Measurements from ENCODE around the gene PUSL1.
A peak's percentile ranks its signal among the peaks of the same experiment; 100 is the strongest.

Gene PUSL1

DNA sequence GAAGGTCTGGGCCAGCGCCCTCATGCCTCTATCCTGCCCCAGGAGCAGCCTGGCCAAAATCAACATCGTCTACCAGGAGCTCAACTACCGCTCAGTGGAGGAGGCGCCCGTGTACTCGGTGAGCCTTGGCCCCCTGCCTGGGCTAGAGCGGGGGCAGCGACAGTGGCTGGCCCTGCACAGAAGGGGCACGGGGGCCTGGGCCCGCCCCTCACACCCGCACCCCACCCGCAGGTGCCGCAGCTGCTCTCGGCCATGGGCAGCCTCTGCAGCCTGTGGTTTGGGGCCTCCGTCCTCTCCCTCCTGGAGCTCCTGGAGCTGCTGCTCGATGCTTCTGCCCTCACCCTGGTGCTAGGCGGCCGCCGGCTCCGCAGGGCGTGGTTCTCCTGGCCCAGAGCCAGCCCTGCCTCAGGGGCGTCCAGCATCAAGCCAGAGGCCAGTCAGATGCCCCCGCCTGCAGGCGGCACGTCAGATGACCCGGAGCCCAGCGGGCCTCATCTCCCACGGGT lies 17.3 kb upstream of the PUSL1 start:
- no peak overlapping the region for H3K4me3 ChIP-seq (ENCODE audit: low read depth, low read length)
- peaks cover 0 to 28% of the 10 kb centered on the region in 2 experiments; a peak in 1 of 3 replicates for H3K36me3 ChIP-seq (ENCODE audit: control insufficient read depth in 2 of 2, insufficient read depth in 1 of 2, low read length in 2 of 2)
- no peaks in the 10 kb centered on the region for H3K9me3 ChIP-seq (ENCODE audit: control insufficient read depth, insufficient read depth, low read depth, low read length)
- CTCF ChIA-PET, result interaction anchor here (0.5 to 4.3 kb wide), 23 partner anchors 9 to 412 kb away, joined by 3 to 76 read pairs (median 4); no protein-coding TSS in a partner anchor
- H3K27ac ChIP-seq (ENCODE audit: extremely low read depth, low read depth, low read length), result no peak overlapping the region
- H3K4me1 ChIP-seq (ENCODE audit: control insufficient read depth, insufficient read depth, low read length), result no peaks in the 10 kb centered on the region
- POLR2A ChIA-PET, result interaction anchor here (0.8 to 2.8 kb wide), 6 partner anchors 9 to 307 kb away, joined by 3 to 12 read pairs (median 4); partner anchors contain the start of gene UBE2J2
- no peak for TF ChIP-seq HOXA7 (CRISPR knock-in tag; IDR thresholded peaks at IDR 0.05; ENCODE audit: borderline replicate concordance)
- TF ChIP-seq, protein P1, sequence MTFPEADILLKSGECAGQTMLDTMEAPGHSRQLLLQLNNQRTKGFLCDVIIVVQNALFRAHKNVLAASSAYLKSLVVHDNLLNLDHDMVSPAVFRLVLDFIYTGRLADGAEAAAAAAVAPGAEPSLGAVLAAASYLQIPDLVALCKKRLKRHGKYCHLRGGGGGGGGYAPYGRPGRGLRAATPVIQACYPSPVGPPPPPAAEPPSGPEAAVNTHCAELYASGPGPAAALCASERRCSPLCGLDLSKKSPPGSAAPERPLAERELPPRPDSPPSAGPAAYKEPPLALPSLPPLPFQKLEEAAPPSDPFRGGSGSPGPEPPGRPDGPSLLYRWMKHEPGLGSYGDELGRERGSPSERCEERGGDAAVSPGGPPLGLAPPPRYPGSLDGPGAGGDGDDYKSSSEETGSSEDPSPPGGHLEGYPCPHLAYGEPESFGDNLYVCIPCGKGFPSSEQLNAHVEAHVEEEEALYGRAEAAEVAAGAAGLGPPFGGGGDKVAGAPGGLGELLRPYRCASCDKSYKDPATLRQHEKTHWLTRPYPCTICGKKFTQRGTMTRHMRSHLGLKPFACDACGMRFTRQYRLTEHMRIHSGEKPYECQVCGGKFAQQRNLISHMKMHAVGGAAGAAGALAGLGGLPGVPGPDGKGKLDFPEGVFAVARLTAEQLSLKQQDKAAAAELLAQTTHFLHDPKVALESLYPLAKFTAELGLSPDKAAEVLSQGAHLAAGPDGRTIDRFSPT (tag by site-specific recombination; IDR thresholded peaks at IDR 0.05), result 0 out of 2 replicates have a peak, but pooled peaks have one; percentile 23
- TF ChIP-seq ZNF202 (tag by site-specific recombination; IDR thresholded peaks at IDR 0.05; ENCODE audit: borderline replicate concordance), result no peak
- TF ChIP-seq, protein P2, sequence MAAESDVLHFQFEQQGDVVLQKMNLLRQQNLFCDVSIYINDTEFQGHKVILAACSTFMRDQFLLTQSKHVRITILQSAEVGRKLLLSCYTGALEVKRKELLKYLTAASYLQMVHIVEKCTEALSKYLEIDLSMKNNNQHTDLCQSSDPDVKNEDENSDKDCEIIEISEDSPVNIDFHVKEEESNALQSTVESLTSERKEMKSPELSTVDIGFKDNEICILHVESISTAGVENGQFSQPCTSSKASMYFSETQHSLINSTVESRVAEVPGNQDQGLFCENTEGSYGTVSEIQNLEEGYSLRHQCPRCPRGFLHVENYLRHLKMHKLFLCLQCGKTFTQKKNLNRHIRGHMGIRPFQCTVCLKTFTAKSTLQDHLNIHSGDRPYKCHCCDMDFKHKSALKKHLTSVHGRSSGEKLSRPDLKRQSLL (tag by site-specific recombination; IDR thresholded peaks at IDR 0.05), result peak; percentile 93
- TF ChIP-seq KLF7 (tag by site-specific recombination; IDR thresholded peaks at IDR 0.05; ENCODE audit: borderline replicate concordance), result peak; percentile 85
- no peak for TF ChIP-seq KLF10 (tag by site-specific recombination; IDR thresholded peaks at IDR 0.05)
- no peak for TF ChIP-seq ZNF670 (tag by site-specific recombination; IDR thresholded peaks at IDR 0.05; ENCODE audit: low read depth)
- TF ChIP-seq, protein P3, sequence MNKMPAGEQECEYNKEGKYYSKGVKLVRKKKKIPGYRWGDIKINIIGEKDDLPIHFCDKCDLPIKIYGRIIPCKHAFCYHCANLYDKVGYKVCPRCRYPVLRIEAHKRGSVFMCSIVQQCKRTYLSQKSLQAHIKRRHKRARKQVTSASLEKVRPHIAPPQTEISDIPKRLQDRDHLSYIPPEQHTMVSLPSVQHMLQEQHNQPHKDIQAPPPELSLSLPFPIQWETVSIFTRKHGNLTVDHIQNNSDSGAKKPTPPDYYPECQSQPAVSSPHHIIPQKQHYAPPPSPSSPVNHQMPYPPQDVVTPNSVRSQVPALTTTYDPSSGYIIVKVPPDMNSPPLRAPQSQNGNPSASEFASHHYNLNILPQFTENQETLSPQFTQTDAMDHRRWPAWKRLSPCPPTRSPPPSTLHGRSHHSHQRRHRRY (tag by site-specific recombination; IDR thresholded peaks at IDR 0.05), result no peak
- TF ChIP-seq GLIS2 (tag by site-specific recombination; IDR thresholded peaks at IDR 0.05), result peak; percentile 36; the same call in 1 of the 2 replicates
- TF ChIP-seq, protein P4, sequence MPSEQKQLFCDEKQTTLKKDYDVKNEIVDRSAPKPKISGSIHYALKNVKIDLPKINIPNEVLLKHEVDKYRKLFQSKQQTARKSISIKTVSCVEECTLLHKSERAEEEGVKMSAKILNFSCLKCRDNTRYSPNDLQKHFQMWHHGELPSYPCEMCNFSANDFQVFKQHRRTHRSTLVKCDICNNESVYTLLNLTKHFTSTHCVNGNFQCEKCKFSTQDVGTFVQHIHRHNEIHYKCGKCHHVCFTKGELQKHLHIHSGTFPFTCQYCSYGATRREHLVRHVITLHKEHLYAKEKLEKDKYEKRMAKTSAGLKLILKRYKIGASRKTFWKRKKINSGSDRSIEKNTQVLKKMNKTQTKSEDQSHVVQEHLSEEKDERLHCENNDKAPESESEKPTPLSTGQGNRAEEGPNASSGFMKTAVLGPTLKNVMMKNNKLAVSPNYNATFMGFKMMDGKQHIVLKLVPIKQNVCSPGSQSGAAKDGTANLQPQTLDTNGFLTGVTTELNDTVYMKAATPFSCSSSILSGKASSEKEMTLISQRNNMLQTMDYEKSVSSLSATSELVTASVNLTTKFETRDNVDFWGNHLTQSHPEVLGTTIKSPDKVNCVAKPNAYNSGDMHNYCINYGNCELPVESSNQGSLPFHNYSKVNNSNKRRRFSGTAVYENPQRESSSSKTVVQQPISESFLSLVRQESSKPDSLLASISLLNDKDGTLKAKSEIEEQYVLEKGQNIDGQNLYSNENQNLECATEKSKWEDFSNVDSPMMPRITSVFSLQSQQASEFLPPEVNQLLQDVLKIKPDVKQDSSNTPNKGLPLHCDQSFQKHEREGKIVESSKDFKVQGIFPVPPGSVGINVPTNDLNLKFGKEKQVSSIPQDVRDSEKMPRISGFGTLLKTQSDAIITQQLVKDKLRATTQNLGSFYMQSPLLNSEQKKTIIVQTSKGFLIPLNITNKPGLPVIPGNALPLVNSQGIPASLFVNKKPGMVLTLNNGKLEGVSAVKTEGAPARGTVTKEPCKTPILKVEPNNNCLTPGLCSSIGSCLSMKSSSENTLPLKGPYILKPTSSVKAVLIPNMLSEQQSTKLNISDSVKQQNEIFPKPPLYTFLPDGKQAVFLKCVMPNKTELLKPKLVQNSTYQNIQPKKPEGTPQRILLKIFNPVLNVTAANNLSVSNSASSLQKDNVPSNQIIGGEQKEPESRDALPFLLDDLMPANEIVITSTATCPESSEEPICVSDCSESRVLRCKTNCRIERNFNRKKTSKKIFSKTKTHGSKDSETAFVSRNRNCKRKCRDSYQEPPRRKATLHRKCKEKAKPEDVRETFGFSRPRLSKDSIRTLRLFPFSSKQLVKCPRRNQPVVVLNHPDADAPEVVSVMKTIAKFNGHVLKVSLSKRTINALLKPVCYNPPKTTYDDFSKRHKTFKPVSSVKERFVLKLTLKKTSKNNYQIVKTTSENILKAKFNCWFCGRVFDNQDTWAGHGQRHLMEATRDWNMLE (tag by site-specific recombination; conservative IDR thresholded peaks at IDR 0.05; ENCODE audit: low read depth), result no peak
- TF ChIP-seq ZFP41 (tag by site-specific recombination; IDR thresholded peaks at IDR 0.05; ENCODE audit: borderline replicate concordance), result no peak
- 0 out of 2 replicates have a peak, but pooled peaks have one; percentile 17 for TF ChIP-seq KLF8 (tag by site-specific recombination; IDR thresholded peaks at IDR 0.05)
- no peak for TF ChIP-seq ZNF549 (tag by site-specific recombination; IDR thresholded peaks at IDR 0.05)
- no peak for TF ChIP-seq ZNF391 (tag by site-specific recombination; IDR thresholded peaks at IDR 0.05; ENCODE audit: borderline replicate concordance, low read depth)
- no peak for TF ChIP-seq ZEB2 (tag by site-specific recombination; IDR thresholded peaks at IDR 0.05)
- TF ChIP-seq ZNF423 (tag by site-specific recombination; IDR thresholded peaks at IDR 0.05), result peak; percentile 18; the same call in 1 of the 2 replicates
- no peak for TF ChIP-seq ZBTB21 (tag by site-specific recombination; IDR thresholded peaks at IDR 0.05)
- TF ChIP-seq ZNF654 (tag by site-specific recombination; IDR thresholded peaks at IDR 0.05; ENCODE audit: low read depth), result no peak
- TF ChIP-seq KLF1 (tag by site-specific recombination; IDR thresholded peaks at IDR 0.05), result peak; percentile 86
- TF ChIP-seq MZF1 (tag by site-specific recombination; IDR thresholded peaks at IDR 0.05; ENCODE audit: borderline replicate concordance), result no peak
- TF ChIP-seq ZNF629 (tag by site-specific recombination; IDR thresholded peaks at IDR 0.05), result no peak
- TF ChIP-seq GLIS1 (tag by site-specific recombination; IDR thresholded peaks at IDR 0.05), result peak; percentile 60
- peak; percentile 86 for TF ChIP-seq OSR2 (tag by site-specific recombination; IDR thresholded peaks at IDR 0.05)
- no peak for TF ChIP-seq ZNF211 (tag by site-specific recombination; IDR thresholded peaks at IDR 0.05; ENCODE audit: low read depth)
- no peak for TF ChIP-seq ZNF140 (tag by site-specific recombination; IDR thresholded peaks at IDR 0.05)
- TF ChIP-seq SP7 (tag by site-specific recombination; IDR thresholded peaks at IDR 0.05), result no peak
- 0 out of 2 replicates have a peak, but pooled peaks have one; percentile 26 for TF ChIP-seq BCL11B (tag by site-specific recombination; IDR thresholded peaks at IDR 0.05; ENCODE audit: low read depth)
- TF ChIP-seq ZIC2 (tag by site-specific recombination; IDR thresholded peaks at IDR 0.05), result peak; percentile 89

Data from HEK293 (cell line).